Stimulated activated CD8-positive, alpha-beta memory T cell treated with anti-CD3 and anti-CD28 coated beads, Interleukin-12 subunit alpha, Interleukin-12 subunit beta, amount 100 ng/mL, for 4 hours (primary cell): ENCODE measurements around the gene CYP2E1.
"Not testable (repeated sequence)": the region's sequence is repeated elsewhere in the genome, so short reads cannot be mapped to it uniquely, and the experiment has no call there.

Experiments used
- DNase-seq: peaks from one replicate; pipeline ENCODE4 v3.0.0-alpha.2; 2020; ENCODE audit warnings: low read depth

The CYP2E1 gene

GRCh38 chr10:133573460-133573859 is 46.3 kb downstream of the CYP2E1 start:
- not testable (repeated sequence) for DNase-seq

- not testable (repeated sequence) for DNase-seq
These were observed 49.9 kb downstream of the CYP2E1 start for GRCh38 chr10:133577037-133577436.
